ENCODE results near the gene CDC42BPG.
A peak's percentile ranks its signal among the peaks of the same experiment; 100 is the strongest.

The CDC42BPG gene

GRCh38 chr11:64862987-64863390 is 18.5 kb upstream of the CDC42BPG start:
- no peaks in the 10 kb centered on the region for H3K27me3 Mint-ChIP-seq
- peaks cover 90% of the 10 kb centered on the region for H3K4me1 Mint-ChIP-seq (ENCODE audit: low read depth)
- H3K9me3 Mint-ChIP-seq: peaks cover 8% of the 10 kb centered on the region
- no peak for DNase-seq
- H3K36me3 Mint-ChIP-seq (ENCODE audit: low read depth): peaks cover 63% of the 10 kb centered on the region
- H3K27ac Mint-ChIP-seq: peak overlapping the region; percentile 97
- H3K4me3 Mint-ChIP-seq: peak overlapping the region; percentile 56

GRCh38 chr11:64861227-64861975 is 16.9 kb upstream of the CDC42BPG start:
- peaks cover 63% of the 10 kb centered on the region for H3K36me3 Mint-ChIP-seq (ENCODE audit: low read depth)
- peak overlapping the region; percentile 77 for H3K4me3 Mint-ChIP-seq
- no peaks in the 10 kb centered on the region for H3K27me3 Mint-ChIP-seq
- peaks cover 91% of the 10 kb centered on the region for H3K4me1 Mint-ChIP-seq (ENCODE audit: low read depth)
- peak; percentile 58 for DNase-seq
- H3K27ac Mint-ChIP-seq: peak overlapping the region; percentile 98
- peaks cover 5% of the 10 kb centered on the region for H3K9me3 Mint-ChIP-seq

- H3K27me3 Mint-ChIP-seq: no peaks in the 10 kb centered on the region
Observed at GRCh38 chr11:64859542-64860414, 15.3 kb upstream of the CDC42BPG start.

GRCh38 chr11:64858467-64859263 is 14.2 kb upstream of the CDC42BPG start:
- Mint-ChIP-seq H3K9me3 (no peaks in the 10 kb centered on the region), H3K36me3 (ENCODE audit: low read depth) (peaks cover 78% of the 10 kb centered on the region), H3K4me3 (peak overlapping the region; percentile 77), H3K27ac (peak overlapping the region; percentile 98), H3K27me3 (no peaks in the 10 kb centered on the region), H3K4me1 (ENCODE audit: low read depth) (peaks cover 91% of the 10 kb centered on the region)
- peak; percentile 75 for DNase-seq

More at GRCh38 chr11:64859542-64860414, 15.3 kb upstream of the CDC42BPG start:
- Mint-ChIP-seq H3K4me3 (peak overlapping the region; percentile 77), H3K4me1 (ENCODE audit: low read depth) (peaks cover 91% of the 10 kb centered on the region), H3K27ac (peak overlapping the region; percentile 98), H3K9me3 (no peaks in the 10 kb centered on the region), H3K36me3 (ENCODE audit: low read depth) (peaks cover 67% of the 10 kb centered on the region)
- peak; percentile 77 for DNase-seq

- Mint-ChIP-seq H3K36me3 (ENCODE audit: low read depth) (peaks cover 85% of the 10 kb centered on the region), H3K27me3 (no peaks in the 10 kb centered on the region), H3K4me1 (ENCODE audit: low read depth) (peaks cover 91% of the 10 kb centered on the region)
Observed at GRCh38 chr11:64857485-64857884, 13.0 kb upstream of the CDC42BPG start.

GRCh38 chr11:64856382-64857227 is 12.2 kb upstream of the CDC42BPG start:
- peaks cover 89% of the 10 kb centered on the region for H3K36me3 Mint-ChIP-seq (ENCODE audit: low read depth)
- H3K9me3 Mint-ChIP-seq: no peaks in the 10 kb centered on the region
- H3K4me1 Mint-ChIP-seq (ENCODE audit: low read depth): peaks cover 93% of the 10 kb centered on the region
- H3K27ac Mint-ChIP-seq: peak overlapping the region; percentile 91
- H3K4me3 Mint-ChIP-seq: peak overlapping the region; percentile 60
- no peaks in the 10 kb centered on the region for H3K27me3 Mint-ChIP-seq
- DNase-seq: peak; percentile 76

More at GRCh38 chr11:64857485-64857884, 13.0 kb upstream of the CDC42BPG start:
- H3K9me3 Mint-ChIP-seq: no peaks in the 10 kb centered on the region
- DNase-seq: no peak
- peak overlapping the region; percentile 88 for H3K27ac Mint-ChIP-seq
- H3K4me3 Mint-ChIP-seq: no peak overlapping the region

GRCh38 chr11:64855596-64856304 is 11.3 kb upstream of the CDC42BPG start:
- Mint-ChIP-seq H3K27ac (peak overlapping the region; percentile 91), H3K9me3 (no peaks in the 10 kb centered on the region), H3K27me3 (no peaks in the 10 kb centered on the region), H3K4me3 (peak overlapping the region; percentile 60), H3K36me3 (ENCODE audit: low read depth) (peaks cover 84% of the 10 kb centered on the region), H3K4me1 (ENCODE audit: low read depth) (peaks cover 93% of the 10 kb centered on the region)
- no peak for DNase-seq

GRCh38 chr11:64854534-64855502 is 10.4 kb upstream of the CDC42BPG start:
- no peaks in the 10 kb centered on the region for H3K27me3 Mint-ChIP-seq
- peaks cover 91% of the 10 kb centered on the region for H3K4me1 Mint-ChIP-seq (ENCODE audit: low read depth)
- no peaks in the 10 kb centered on the region for H3K9me3 Mint-ChIP-seq
- peak overlapping the region; percentile 60 for H3K4me3 Mint-ChIP-seq
- H3K27ac Mint-ChIP-seq: peak overlapping the region; percentile 91
- peak; percentile 74 for DNase-seq
- H3K36me3 Mint-ChIP-seq (ENCODE audit: low read depth): peaks cover 78% of the 10 kb centered on the region

- H3K9me3 Mint-ChIP-seq: no peaks in the 10 kb centered on the region
- H3K27me3 Mint-ChIP-seq: no peaks in the 10 kb centered on the region
- peaks cover 71% of the 10 kb centered on the region for H3K36me3 Mint-ChIP-seq (ENCODE audit: low read depth)
- DNase-seq: no peak
- H3K4me3 Mint-ChIP-seq: peak overlapping the region; percentile 39
- H3K27ac Mint-ChIP-seq: peak overlapping the region; percentile 40
- peaks cover 91% of the 10 kb centered on the region for H3K4me1 Mint-ChIP-seq (ENCODE audit: low read depth)
Observed at GRCh38 chr11:64854157-64854533, 9.7 kb upstream of the CDC42BPG start.

GRCh38 chr11:64853709-64854108 is 9.3 kb upstream of the CDC42BPG start:
- peaks cover 66% of the 10 kb centered on the region for H3K36me3 Mint-ChIP-seq (ENCODE audit: low read depth)
- H3K4me3 Mint-ChIP-seq: peak overlapping the region; percentile 35
- H3K4me1 Mint-ChIP-seq (ENCODE audit: low read depth): peaks cover 91% of the 10 kb centered on the region
- DNase-seq: peak; percentile 50
- H3K27me3 Mint-ChIP-seq: no peaks in the 10 kb centered on the region
- no peaks in the 10 kb centered on the region for H3K9me3 Mint-ChIP-seq
- peak overlapping the region; percentile 82 for H3K27ac Mint-ChIP-seq

- no peaks in the 10 kb centered on the region for H3K27me3 Mint-ChIP-seq
- DNase-seq: peak; percentile 39
- H3K36me3 Mint-ChIP-seq (ENCODE audit: low read depth): peaks cover 59% of the 10 kb centered on the region
- no peaks in the 10 kb centered on the region for H3K9me3 Mint-ChIP-seq
- H3K27ac Mint-ChIP-seq: peak overlapping the region; percentile 82
- peaks cover 91% of the 10 kb centered on the region for H3K4me1 Mint-ChIP-seq (ENCODE audit: low read depth)
- H3K4me3 Mint-ChIP-seq: peak overlapping the region; percentile 35
Observed at GRCh38 chr11:64852804-64853509, 8.5 kb upstream of the CDC42BPG start.
